K562 (cell line): Measurements from ENCODE around the gene FOSL1. TPM values are rescaled to one million over a fixed set of nuclear protein-coding genes. Genes with fewer than 3 reads are reported as not detected.
A peak's percentile ranks its signal among the peaks of the same experiment; 100 is the strongest.

ENCODE experiments used
- DMBX1 ChIP-seq: fragments of 250-450 bp; sonication (Bioruptor Pico); IDR thresholded peaks from 2 replicates; pipeline ENCODE4 v1.8.0; 2022; ENCODE audit warnings: inconsistent platforms, mild to moderate bottlenecking, moderate library complexity, borderline replicate concordance
- FIP1L1 ChIP-seq: fragments of 200-400 bp; formaldehyde crosslinking; IDR thresholded peaks from 2 replicates; pipeline ENCODE4 v1.6.1; 2018; ENCODE audit warnings: mild to moderate bottlenecking, low read depth, low read length; ENCODE audit not compliant: poor library complexity, severe bottlenecking
- FUS ChIP-seq: fragments of 200-400 bp; formaldehyde crosslinking; optimal IDR thresholded peaks from 2 replicates; pipeline ENCODE3; 2017; ENCODE audit warnings: low read depth, low read length
- HNRNPH1 ChIP-seq: fragments of 200-400 bp; formaldehyde crosslinking; optimal IDR thresholded peaks from 2 replicates; pipeline ENCODE3; 2017; ENCODE audit warnings: low read depth, mild to moderate bottlenecking, low read length, moderate library complexity
- KAT7 ChIP-seq: sonication (generic); formaldehyde crosslinking; IDR thresholded peaks from 2 replicates; pipeline ENCODE4 v1.8.0; 2022; ENCODE audit warnings: missing genetic modification reagents, mild to moderate bottlenecking, borderline replicate concordance
- MEIS2 ChIP-seq: fragments of 450-650 bp; IDR thresholded peaks from 2 replicates; pipeline ENCODE4 v1.6.1; 2014; ENCODE audit warnings: mild to moderate bottlenecking; ENCODE audit not compliant: partially characterized antibody
- NCOA6 ChIP-seq: fragments of 450-650 bp; IDR thresholded peaks from 2 replicates; pipeline ENCODE4 v1.6.1; 2017; ENCODE audit warnings: mild to moderate bottlenecking
- SLC30A9 ChIP-seq: fragments of 250-450 bp; sonication (Bioruptor Pico); IDR thresholded peaks from 2 replicates; pipeline ENCODE4 v1.8.0; 2022; ENCODE audit warnings: mild to moderate bottlenecking, moderate library complexity
- TBL1XR1 ChIP-seq, 2 experiments: IDR thresholded peaks; 2 replicates each; pipeline ENCODE4 v1.6.1; 2012; ENCODE audit warnings: improper control_type of control experiment in 2 of 2, low read length in 2 of 2, mild to moderate bottlenecking in 1 of 2
- TSC22D4 ChIP-seq: fragments of 450-650 bp; IDR thresholded peaks from 2 replicates; pipeline ENCODE4 v1.6.1; 2016; ENCODE audit warnings: missing genetic modification characterization, missing biosample characterization, control low read depth
- ZBTB34 ChIP-seq: fragments of 250-450 bp; sonication (Bioruptor Pico); IDR thresholded peaks from 2 replicates; pipeline ENCODE4 v1.8.0; 2021; ENCODE audit warnings: mild to moderate bottlenecking, moderate library complexity
- ZNF408 ChIP-seq: fragments of 250-450 bp; sonication (Bioruptor Pico); IDR thresholded peaks from 2 replicates; pipeline ENCODE4 v1.4.0; 2020; ENCODE audit warnings: low read depth, mild to moderate bottlenecking, moderate library complexity
- ZNF512 ChIP-seq: IDR thresholded peaks from 2 replicates; pipeline ENCODE4 v1.6.1; 2016; ENCODE audit warnings: missing genetic modification characterization, missing compliant biosample characterization
- ZNF780A ChIP-seq: fragments of 250-450 bp; sonication (Bioruptor Pico); IDR thresholded peaks from 2 replicates; pipeline ENCODE4 v1.5.0; 2021; ENCODE audit warnings: mild to moderate bottlenecking
- polyA plus RNA-seq, 8 experiments: library from polyadenylated mRNA; depleted of rRNA in 4 of 8; stranded (reverse) in 5 of 8; unstranded in 3 of 8; fragments of >200 nt; fragmentation: Nextera tagmentation in 2 of 8; fragmentation: Illumina TruSeq in 1 of 8; extraction: Ambion mirVana in 2 of 8; extraction: Trizol in 1 of 8; gene quantifications; 2 replicates each; pipeline versions ENCODE4 v1.2.1 to v1.2.3, GENCODE V29; 2011 to 2014; ENCODE audit warnings: inconsistent platforms in 1 of 8, missing spikeins in 1 of 8
- total RNA-seq, 7 experiments: library from RNA; depleted of rRNA in 6 of 7; stranded (reverse); fragments of >200 nt in 6 of 7; fragmentation: Illumina TruSeq in 2 of 7; extraction: Trizol in 2 of 7; gene quantifications; 2 replicates each; pipeline versions ENCODE4 v1.2.1 to v1.2.3, GENCODE V29; 2011 to 2021; ENCODE audit warnings: low replicate concordance in 1 of 7
- TF ChIP-seq, protein P1 (sequence below): fragments of 250-450 bp; sonication (Bioruptor Pico); IDR thresholded peaks from 2 replicates; pipeline ENCODE4 v1.6.1; 2021; ENCODE audit warnings: mild to moderate bottlenecking
- TF ChIP-seq, protein P2 (sequence below): fragments of 450-650 bp; conservative IDR thresholded peaks from 2 replicates; pipeline ENCODE4 v1.6.1; 2016; ENCODE audit warnings: missing genetic modification characterization, low read depth, mild to moderate bottlenecking, missing compliant biosample characterization, moderate library complexity
- TF ChIP-seq, protein P3 (sequence below): fragments of 250-450 bp; sonication (Bioruptor Pico); IDR thresholded peaks from 2 replicates; pipeline ENCODE4 v1.8.0; 2022; ENCODE audit warnings: inconsistent platforms, mild to moderate bottlenecking, moderate library complexity, borderline replicate concordance
- TF ChIP-seq, protein P4 (sequence below): IDR thresholded peaks from 3 replicates; pipeline ENCODE4 v1.6.1; 2011; ENCODE audit warnings: borderline replicate concordance, mild to moderate bottlenecking, moderate library complexity; ENCODE audit not compliant: insufficient read length; ENCODE audit errors: extremely low read depth

Gene FOSL1
- total and polyA plus RNA-seq, 9 of the 15 experiments (the other 6 are each of a cell fraction or from before 2014, with no cell fraction given): 3.5 to 39.6 (median 10.0) TPM

DNA sequence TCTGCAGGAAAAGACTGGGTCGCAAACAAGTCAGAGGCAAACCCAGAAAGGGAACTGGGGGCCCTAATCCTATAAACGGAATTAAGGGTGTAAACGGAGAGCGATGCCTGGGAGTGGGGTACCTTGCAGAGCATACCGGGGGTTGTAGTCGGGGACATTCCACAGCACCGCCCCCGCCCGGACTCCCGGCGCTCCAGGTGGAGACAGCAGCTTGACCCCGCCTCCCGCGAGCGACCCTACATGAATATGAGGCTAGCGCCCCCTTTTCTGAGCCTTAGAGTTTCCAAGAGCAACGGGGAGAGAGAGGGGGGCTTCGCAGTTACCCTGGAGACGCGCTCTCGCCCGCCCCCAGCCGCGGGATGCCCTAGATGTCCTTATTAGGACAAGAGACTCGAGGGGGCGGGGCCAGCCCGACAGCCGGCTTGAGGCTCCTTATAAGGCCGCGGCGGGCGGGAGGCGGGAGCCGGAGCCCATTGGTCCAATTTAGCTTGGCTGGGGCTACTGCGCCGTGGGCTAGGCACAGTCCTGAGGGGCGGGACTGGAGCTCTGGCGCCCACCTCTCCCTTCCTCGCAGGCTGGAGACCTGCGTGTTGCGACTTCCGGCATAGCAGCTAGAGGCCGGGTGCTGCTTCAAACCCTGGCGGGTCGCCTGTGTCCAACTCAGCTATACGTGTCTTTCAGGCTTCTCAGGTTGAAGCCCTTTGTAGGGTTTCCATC, 40.9 kb downstream of the FOSL1 start (continued):
- TF ChIP-seq KAT7 (CRISPR knock-in tag) (0 out of 2 replicates have a peak, but pooled peaks have one; percentile 62), NCOA6 (no peak), ZBTB34 (CRISPR knock-in tag) (no peak), ZNF408 (CRISPR knock-in tag) (no peak), ZNF512 (tag) (no peak), MEIS2 (no peak), SLC30A9 (no peak), TBL1XR1 (IDR thresholded peaks at IDR 0.05; ENCODE audit: low read length in 2 of 2) (no peak), TSC22D4 (tag) (no peak), HNRNPH1 (no peak), DMBX1 (CRISPR knock-in tag) (no peak), FUS (no peak), FIP1L1 (peak; percentile 61), ZNF780A (CRISPR knock-in tag) (no peak)
- TF ChIP-seq, protein P1, sequence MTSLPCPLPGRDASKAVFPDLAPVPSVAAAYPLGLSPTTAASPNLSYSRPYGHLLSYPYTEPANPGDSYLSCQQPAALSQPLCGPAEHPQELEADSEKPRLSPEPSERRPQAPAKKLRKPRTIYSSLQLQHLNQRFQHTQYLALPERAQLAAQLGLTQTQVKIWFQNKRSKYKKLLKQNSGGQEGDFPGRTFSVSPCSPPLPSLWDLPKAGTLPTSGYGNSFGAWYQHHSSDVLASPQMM (CRISPR knock-in tag): no peak
- TF ChIP-seq, protein P2, sequence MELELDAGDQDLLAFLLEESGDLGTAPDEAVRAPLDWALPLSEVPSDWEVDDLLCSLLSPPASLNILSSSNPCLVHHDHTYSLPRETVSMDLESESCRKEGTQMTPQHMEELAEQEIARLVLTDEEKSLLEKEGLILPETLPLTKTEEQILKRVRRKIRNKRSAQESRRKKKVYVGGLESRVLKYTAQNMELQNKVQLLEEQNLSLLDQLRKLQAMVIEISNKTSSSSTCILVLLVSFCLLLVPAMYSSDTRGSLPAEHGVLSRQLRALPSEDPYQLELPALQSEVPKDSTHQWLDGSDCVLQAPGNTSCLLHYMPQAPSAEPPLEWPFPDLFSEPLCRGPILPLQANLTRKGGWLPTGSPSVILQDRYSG (tag): no peak
- TF ChIP-seq, protein P3, sequence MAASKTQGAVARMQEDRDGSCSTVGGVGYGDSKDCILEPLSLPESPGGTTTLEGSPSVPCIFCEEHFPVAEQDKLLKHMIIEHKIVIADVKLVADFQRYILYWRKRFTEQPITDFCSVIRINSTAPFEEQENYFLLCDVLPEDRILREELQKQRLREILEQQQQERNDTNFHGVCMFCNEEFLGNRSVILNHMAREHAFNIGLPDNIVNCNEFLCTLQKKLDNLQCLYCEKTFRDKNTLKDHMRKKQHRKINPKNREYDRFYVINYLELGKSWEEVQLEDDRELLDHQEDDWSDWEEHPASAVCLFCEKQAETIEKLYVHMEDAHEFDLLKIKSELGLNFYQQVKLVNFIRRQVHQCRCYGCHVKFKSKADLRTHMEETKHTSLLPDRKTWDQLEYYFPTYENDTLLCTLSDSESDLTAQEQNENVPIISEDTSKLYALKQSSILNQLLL (CRISPR knock-in tag): no peak
- TF ChIP-seq, protein P4, sequence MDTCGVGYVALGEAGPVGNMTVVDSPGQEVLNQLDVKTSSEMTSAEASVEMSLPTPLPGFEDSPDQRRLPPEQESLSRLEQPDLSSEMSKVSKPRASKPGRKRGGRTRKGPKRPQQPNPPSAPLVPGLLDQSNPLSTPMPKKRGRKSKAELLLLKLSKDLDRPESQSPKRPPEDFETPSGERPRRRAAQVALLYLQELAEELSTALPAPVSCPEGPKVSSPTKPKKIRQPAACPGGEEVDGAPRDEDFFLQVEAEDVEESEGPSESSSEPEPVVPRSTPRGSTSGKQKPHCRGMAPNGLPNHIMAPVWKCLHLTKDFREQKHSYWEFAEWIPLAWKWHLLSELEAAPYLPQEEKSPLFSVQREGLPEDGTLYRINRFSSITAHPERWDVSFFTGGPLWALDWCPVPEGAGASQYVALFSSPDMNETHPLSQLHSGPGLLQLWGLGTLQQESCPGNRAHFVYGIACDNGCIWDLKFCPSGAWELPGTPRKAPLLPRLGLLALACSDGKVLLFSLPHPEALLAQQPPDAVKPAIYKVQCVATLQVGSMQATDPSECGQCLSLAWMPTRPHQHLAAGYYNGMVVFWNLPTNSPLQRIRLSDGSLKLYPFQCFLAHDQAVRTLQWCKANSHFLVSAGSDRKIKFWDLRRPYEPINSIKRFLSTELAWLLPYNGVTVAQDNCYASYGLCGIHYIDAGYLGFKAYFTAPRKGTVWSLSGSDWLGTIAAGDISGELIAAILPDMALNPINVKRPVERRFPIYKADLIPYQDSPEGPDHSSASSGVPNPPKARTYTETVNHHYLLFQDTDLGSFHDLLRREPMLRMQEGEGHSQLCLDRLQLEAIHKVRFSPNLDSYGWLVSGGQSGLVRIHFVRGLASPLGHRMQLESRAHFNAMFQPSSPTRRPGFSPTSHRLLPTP: no peak
